Measurements from ENCODE around the gene FBRSL1. TPM values are rescaled to one million over a fixed set of nuclear protein-coding genes. Genes with fewer than 3 reads are reported as not detected.

The FBRSL1 gene
- total and polyA plus RNA-seq, 2 donors (not counting 3 experiments of a cell fraction or from before 2014, with no cell fraction given): 19.3 to 79.8 TPM

DNA sequence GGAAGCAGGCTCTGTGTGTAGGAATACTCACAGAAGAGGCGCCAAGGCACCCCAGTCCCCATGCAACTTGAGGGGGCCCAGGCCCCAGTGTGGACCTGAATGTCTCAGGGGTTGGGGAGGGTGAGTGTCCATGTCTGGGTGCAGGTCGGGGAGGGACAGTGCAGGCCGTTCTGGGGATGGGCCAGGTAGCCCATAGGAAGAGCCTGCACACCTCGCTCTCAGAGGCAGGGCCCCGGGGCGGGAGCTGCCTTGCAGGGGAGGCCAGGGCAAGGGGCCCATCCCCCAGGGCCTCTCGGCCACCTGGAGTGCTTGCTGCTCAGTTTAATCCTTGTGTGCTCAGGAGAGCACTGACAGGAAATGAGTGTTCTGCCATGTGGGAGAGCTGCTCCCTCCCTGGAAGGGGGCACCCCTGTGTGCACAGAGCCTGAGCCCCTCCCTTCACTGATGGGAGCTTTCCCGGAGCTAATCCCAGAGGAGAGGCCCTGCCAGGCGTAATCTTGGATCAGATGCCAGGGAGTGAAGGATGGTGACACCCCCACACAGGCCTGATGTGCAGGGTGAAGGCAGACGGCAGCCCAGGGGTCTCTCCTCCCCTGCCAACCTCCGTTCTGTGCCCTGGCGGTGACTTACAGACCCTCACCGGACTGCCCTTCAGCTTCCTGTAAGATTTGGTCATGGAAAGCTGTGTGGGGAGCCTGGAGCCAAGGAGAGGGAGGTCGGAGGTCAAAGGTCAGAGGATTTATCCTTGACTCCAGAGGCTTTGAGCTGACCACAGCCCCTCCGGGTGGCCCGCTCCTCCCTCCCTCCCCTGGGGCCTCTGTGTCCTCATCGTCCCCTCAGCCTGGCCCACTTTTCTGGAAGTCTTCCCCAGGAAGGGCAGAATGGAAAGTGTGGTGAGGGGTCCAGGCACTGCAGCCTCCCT is 24.4 kb upstream of the FBRSL1 start:
- BruUV-seq (replicated peaks): no TSS peak
- Histone ChIP-seq H3K79me2 (ENCODE audit: control insufficient read depth, insufficient read depth, low read length) (no peaks in the 10 kb centered on the region), H3K4me2 (ENCODE audit: insufficient read depth, low read length) (no peak overlapping the region), H3K4me3 (replicated peaks in 1 of 3; ENCODE audit: insufficient read depth in 1 of 3, low read depth in 1 of 3, low read length in 3 of 3) (no peak overlapping the region), H2AFZ (ENCODE audit: low read depth, low read length) (no peak overlapping the region), H3K9me1 (replicated peaks; ENCODE audit: control insufficient read depth, extremely low read depth, insufficient read depth, low read length) (no peaks in the 10 kb centered on the region), H3K27me3 (ENCODE audit: control insufficient read depth in 2 of 2, insufficient read depth in 2 of 2, low read length in 2 of 2) (no peaks in the 10 kb centered on the region), H3K36me3 (ENCODE audit: control insufficient read depth in 2 of 2, extremely low read depth in 1 of 2, insufficient read depth in 2 of 2, low read length in 2 of 2) (no peaks in the 10 kb centered on the region), H3K27ac (ENCODE audit: insufficient read depth, low read depth, low read length) (no peak overlapping the region), H3K4me1 (ENCODE audit: control insufficient read depth, extremely low read depth, insufficient read depth, low read length) (no peaks in the 10 kb centered on the region), H3K9me3 (replicated peaks; ENCODE audit: control insufficient read depth, insufficient read depth, low read length) (no peaks in the 10 kb centered on the region), H3K9ac (replicated peaks; ENCODE audit: extremely low read depth, insufficient read depth, low read length) (no peak overlapping the region), H4K20me1 (replicated peaks; ENCODE audit: control insufficient read depth, extremely low read depth, insufficient read depth, low read length) (no peaks in the 10 kb centered on the region)
- ChIA-PET CTCF (no interaction called here), POLR2A (no interaction called here)
- DNase-seq (ENCODE audit: low read depth, low spot score) (no peak), FAIRE-seq (no peak)
- TF ChIP-seq FOS (IDR thresholded peaks at IDR 0.05; ENCODE audit: borderline replicate concordance, insufficient read depth, low read length): no peak
- no peak for TF ChIP-seq JUN (IDR thresholded peaks at IDR 0.05; ENCODE audit: borderline replicate concordance, insufficient read depth, insufficient read length, low read depth)
- TF ChIP-seq GATA2 (IDR thresholded peaks at IDR 0.05; ENCODE audit: insufficient read depth, insufficient read length, low read depth, low read length): no peak
- TF ChIP-seq, protein P1, sequence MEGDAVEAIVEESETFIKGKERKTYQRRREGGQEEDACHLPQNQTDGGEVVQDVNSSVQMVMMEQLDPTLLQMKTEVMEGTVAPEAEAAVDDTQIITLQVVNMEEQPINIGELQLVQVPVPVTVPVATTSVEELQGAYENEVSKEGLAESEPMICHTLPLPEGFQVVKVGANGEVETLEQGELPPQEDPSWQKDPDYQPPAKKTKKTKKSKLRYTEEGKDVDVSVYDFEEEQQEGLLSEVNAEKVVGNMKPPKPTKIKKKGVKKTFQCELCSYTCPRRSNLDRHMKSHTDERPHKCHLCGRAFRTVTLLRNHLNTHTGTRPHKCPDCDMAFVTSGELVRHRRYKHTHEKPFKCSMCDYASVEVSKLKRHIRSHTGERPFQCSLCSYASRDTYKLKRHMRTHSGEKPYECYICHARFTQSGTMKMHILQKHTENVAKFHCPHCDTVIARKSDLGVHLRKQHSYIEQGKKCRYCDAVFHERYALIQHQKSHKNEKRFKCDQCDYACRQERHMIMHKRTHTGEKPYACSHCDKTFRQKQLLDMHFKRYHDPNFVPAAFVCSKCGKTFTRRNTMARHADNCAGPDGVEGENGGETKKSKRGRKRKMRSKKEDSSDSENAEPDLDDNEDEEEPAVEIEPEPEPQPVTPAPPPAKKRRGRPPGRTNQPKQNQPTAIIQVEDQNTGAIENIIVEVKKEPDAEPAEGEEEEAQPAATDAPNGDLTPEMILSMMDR (IDR thresholded peaks at IDR 0.05; ENCODE audit: extremely low read depth in 1 of 2, insufficient read depth in 1 of 2, low read depth in 1 of 2, low read length in 2 of 2): no peak
- no peak for TF ChIP-seq MYC (IDR thresholded peaks at IDR 0.05; ENCODE audit: low read depth, low read length)
- no peak for TF ChIP-seq EZH2 (IDR thresholded peaks at IDR 0.05; ENCODE audit: borderline replicate concordance, low read depth, low read length, severe bottlenecking)
- no peak for TF ChIP-seq POLR2A (IDR thresholded peaks at IDR 0.05; ENCODE audit: low read depth, low read length)
- TF ChIP-seq, protein P2, sequence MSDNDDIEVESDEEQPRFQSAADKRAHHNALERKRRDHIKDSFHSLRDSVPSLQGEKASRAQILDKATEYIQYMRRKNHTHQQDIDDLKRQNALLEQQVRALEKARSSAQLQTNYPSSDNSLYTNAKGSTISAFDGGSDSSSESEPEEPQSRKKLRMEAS (IDR thresholded peaks at IDR 0.05; ENCODE audit: insufficient read depth, insufficient read length): no peak
- no peak for TF ChIP-seq POLR2AphosphoS5 (IDR thresholded peaks at IDR 0.05; ENCODE audit: insufficient read depth, low read depth, low read length)
- dilution Hi-C loops (cut with MboI; ENCODE audit: extremely low pct_ligation_motif_present, low sequenced_read_pairs) (no loop called here), intact Hi-C loops (cut with micrococcal nuclease) (loop anchor here (10.0 kb wide), 1 partner anchor 59 kb away; no protein-coding TSS in a partner anchor)
